Mesothelial cell of epicardium (in vitro differentiated cells): ENCODE results near the gene VGLL4. TPM values are rescaled to one million over a fixed set of nuclear protein-coding genes. Genes with fewer than 3 reads are reported as not detected.
"Not testable (repeated sequence)": the region's sequence is repeated elsewhere in the genome, so short reads cannot be mapped to it uniquely, and the experiment has no call there.

Experiments used
- DNase-seq, 2 experiments: peaks; one replicate each; pipeline ENCODE4 v3.0.0; 2021; ENCODE audit warnings: low spot score in 2 of 2; ENCODE audit not compliant: unreplicated experiment in 2 of 2
- H3K27ac Mint-ChIP-seq: 2 replicates; pipeline ENCODE4 v1.8.0; 2021; ENCODE audit warnings: mixed read lengths
- H3K27me3 Mint-ChIP-seq: 2 replicates; pipeline ENCODE4 v1.8.0; 2021; ENCODE audit warnings: low read depth, mixed read lengths
- H3K36me3 Mint-ChIP-seq: 2 replicates; pipeline ENCODE4 v1.8.0; 2021; ENCODE audit warnings: mixed read lengths
- H3K4me1 Mint-ChIP-seq: 2 replicates; pipeline ENCODE4 v1.8.0; 2021; ENCODE audit warnings: mixed read lengths
- H3K4me3 Mint-ChIP-seq: 2 replicates; pipeline ENCODE4 v1.8.0; 2021; ENCODE audit warnings: mild to moderate bottlenecking, moderate library complexity, mixed read lengths
- H3K9me3 Mint-ChIP-seq: 2 replicates; pipeline ENCODE4 v1.8.0; 2021; ENCODE audit warnings: mixed read lengths
- total RNA-seq: library from RNA; stranded (reverse); gene quantifications from 3 replicates; pipeline ENCODE4 v1.2.1, GENCODE V29; 2021
- TF ChIP-seq, protein P1 (sequence below): fragments of 200-600 bp; sonication (generic); IDR thresholded peaks from one replicate; pipeline ENCODE4 v1.5.0; 2021; ENCODE audit warnings: antibody characterized with exemption; ENCODE audit not compliant: unreplicated experiment

Gene VGLL4
- 137 to 140 TPM (median 138 TPM) in 3 replicates for total RNA-seq

GRCh38 chr3:11643605-11644087 is at the start of gene VGLL4:
TSS of gene VGLL4 (minus strand) at chr3:11643915. CDS start at chr3:11643518, 397 bp downstream.
- Mint-ChIP-seq H3K36me3 (no peaks in the 10 kb centered on the region), H3K4me1 (peaks cover 39% of the 10 kb centered on the region), H3K4me3 (peak within 1 kb of the TSS; percentile 98), H3K27ac (peak within 1 kb of the TSS; percentile 98), H3K9me3 (no peaks in the 10 kb centered on the region), H3K27me3 (no peaks in the 10 kb centered on the region)
- TF ChIP-seq, protein P1, sequence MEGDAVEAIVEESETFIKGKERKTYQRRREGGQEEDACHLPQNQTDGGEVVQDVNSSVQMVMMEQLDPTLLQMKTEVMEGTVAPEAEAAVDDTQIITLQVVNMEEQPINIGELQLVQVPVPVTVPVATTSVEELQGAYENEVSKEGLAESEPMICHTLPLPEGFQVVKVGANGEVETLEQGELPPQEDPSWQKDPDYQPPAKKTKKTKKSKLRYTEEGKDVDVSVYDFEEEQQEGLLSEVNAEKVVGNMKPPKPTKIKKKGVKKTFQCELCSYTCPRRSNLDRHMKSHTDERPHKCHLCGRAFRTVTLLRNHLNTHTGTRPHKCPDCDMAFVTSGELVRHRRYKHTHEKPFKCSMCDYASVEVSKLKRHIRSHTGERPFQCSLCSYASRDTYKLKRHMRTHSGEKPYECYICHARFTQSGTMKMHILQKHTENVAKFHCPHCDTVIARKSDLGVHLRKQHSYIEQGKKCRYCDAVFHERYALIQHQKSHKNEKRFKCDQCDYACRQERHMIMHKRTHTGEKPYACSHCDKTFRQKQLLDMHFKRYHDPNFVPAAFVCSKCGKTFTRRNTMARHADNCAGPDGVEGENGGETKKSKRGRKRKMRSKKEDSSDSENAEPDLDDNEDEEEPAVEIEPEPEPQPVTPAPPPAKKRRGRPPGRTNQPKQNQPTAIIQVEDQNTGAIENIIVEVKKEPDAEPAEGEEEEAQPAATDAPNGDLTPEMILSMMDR, result no peak
- peak; percentile 71 to 85 for DNase-seq

- Mint-ChIP-seq H3K4me3 (no peak overlapping the region), H3K9me3 (no peaks in the 10 kb centered on the region), H3K4me1 (peaks cover 30% of the 10 kb centered on the region), H3K36me3 (peaks cover 15% of the 10 kb centered on the region), H3K27me3 (no peaks in the 10 kb centered on the region), H3K27ac (peak overlapping the region; percentile 99)
- TF ChIP-seq, protein P1, result no peak
- DNase-seq, result no peak
Observed at GRCh38 chr3:11692532-11692813, 48.8 kb upstream of the VGLL4 start.

- TF ChIP-seq, protein P1, result no peak
- H3K4me1 Mint-ChIP-seq, result peaks cover 30% of the 10 kb centered on the region
- H3K9me3 Mint-ChIP-seq, result no peaks in the 10 kb centered on the region
- H3K27ac Mint-ChIP-seq, result peak overlapping the region; percentile 99
- peaks cover 15% of the 10 kb centered on the region for H3K36me3 Mint-ChIP-seq
- no peak overlapping the region for H3K4me3 Mint-ChIP-seq
- no peaks in the 10 kb centered on the region for H3K27me3 Mint-ChIP-seq
- no peak for DNase-seq
Observed at GRCh38 chr3:11691767-11692531, 48.2 kb upstream of the VGLL4 start.

DNA sequence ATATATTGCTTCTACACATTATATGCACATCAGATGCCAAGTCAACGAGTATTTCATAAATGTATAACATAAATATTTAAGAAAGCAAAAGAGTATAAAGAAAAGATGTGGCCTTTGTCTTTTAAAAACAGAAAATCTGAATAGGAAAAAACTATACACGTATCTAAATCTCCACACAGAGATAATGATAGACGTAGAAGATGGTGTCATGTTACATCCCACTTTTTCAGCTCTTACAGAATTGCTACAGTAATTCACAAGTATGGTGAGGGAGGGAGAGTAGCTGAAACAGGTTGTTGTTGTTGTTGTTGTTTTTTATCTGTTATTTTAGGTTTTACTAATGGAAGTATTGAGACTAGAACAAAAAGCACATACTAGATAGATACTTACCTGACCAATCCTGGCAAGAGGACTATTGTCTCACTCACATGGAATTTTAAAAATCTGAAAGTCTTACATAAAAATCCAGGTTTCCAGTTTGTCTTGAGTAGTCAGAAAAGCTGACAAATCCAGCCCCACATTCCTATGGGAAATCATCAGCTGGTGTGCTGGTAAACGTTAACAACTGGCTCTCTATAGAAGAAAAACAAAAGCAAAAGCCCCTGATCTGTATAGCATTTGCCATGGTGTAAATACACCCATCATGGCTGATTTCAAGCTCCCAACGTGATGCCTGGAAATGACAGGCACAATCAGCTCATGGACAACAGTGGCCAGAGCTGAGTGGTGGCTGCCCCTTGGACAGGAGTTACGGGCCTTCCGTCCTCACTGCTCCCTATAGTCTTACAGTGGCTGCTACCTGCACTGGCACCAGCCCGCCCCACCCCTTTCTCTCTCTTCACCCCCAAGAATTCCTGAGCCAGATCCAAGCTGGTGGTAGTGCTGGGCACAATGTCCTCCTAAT is 47.4 kb upstream of the VGLL4 start:
- peaks cover 15% of the 10 kb centered on the region for H3K36me3 Mint-ChIP-seq
- peaks cover 30% of the 10 kb centered on the region for H3K4me1 Mint-ChIP-seq
- TF ChIP-seq, protein P1, result no peak
- no peaks in the 10 kb centered on the region for H3K27me3 Mint-ChIP-seq
- no peak overlapping the region for H3K4me3 Mint-ChIP-seq
- no peaks in the 10 kb centered on the region for H3K9me3 Mint-ChIP-seq
- peak overlapping the region; percentile 99 for H3K27ac Mint-ChIP-seq
- DNase-seq, result no peak

- DNase-seq, result no peak
- Mint-ChIP-seq H3K27ac (peak overlapping the region; percentile 99), H3K27me3 (no peaks in the 10 kb centered on the region), H3K36me3 (peaks cover 12% of the 10 kb centered on the region), H3K4me3 (no peak overlapping the region), H3K9me3 (no peaks in the 10 kb centered on the region), H3K4me1 (peaks cover 30% of the 10 kb centered on the region)
- TF ChIP-seq, protein P1, result no peak
Observed at GRCh38 chr3:11689749-11690148, 46.0 kb upstream of the VGLL4 start.

- H3K4me3 Mint-ChIP-seq, result not testable (repeated sequence)
- H3K4me1 Mint-ChIP-seq, result peaks cover 10% of the 10 kb centered on the region
Observed at GRCh38 chr3:11684980-11685379, 41.3 kb upstream of the VGLL4 start.

More at GRCh38 chr3:11684980-11685379, 41.3 kb upstream of the VGLL4 start:
- not testable (repeated sequence) for H3K27me3 Mint-ChIP-seq, H3K9me3 Mint-ChIP-seq, H3K27ac Mint-ChIP-seq, DNase-seq
- H3K36me3 Mint-ChIP-seq, result peaks cover 15% of the 10 kb centered on the region
